Measurements from ENCODE around the gene CALM1.

CALM1 gene

GRCh38 chr14:90443161-90444076 lies 46.6 kb downstream of the CALM1 start:
- H3K27ac ChIP-seq, result no peak overlapping the region
- TF ChIP-seq, protein P1, sequence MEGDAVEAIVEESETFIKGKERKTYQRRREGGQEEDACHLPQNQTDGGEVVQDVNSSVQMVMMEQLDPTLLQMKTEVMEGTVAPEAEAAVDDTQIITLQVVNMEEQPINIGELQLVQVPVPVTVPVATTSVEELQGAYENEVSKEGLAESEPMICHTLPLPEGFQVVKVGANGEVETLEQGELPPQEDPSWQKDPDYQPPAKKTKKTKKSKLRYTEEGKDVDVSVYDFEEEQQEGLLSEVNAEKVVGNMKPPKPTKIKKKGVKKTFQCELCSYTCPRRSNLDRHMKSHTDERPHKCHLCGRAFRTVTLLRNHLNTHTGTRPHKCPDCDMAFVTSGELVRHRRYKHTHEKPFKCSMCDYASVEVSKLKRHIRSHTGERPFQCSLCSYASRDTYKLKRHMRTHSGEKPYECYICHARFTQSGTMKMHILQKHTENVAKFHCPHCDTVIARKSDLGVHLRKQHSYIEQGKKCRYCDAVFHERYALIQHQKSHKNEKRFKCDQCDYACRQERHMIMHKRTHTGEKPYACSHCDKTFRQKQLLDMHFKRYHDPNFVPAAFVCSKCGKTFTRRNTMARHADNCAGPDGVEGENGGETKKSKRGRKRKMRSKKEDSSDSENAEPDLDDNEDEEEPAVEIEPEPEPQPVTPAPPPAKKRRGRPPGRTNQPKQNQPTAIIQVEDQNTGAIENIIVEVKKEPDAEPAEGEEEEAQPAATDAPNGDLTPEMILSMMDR (IDR thresholded peaks at IDR 0.05), result no peak
- TF ChIP-seq ZFX (IDR thresholded peaks at IDR 0.05; ENCODE audit: borderline replicate concordance), result no peak

GRCh38 chr14:90444077-90444696 lies 47.4 kb downstream of the CALM1 start:
- no peak overlapping the region for H3K27ac ChIP-seq
- TF ChIP-seq ZFX (IDR thresholded peaks at IDR 0.05; ENCODE audit: borderline replicate concordance), result no peak
- TF ChIP-seq, protein P1 (IDR thresholded peaks at IDR 0.05), result no peak

GRCh38 chr14:90445011-90445410 lies 48.2 kb downstream of the CALM1 start:
- H3K27ac ChIP-seq, result no peak overlapping the region
- TF ChIP-seq, protein P1 (IDR thresholded peaks at IDR 0.05), result no peak
- TF ChIP-seq ZFX (IDR thresholded peaks at IDR 0.05; ENCODE audit: borderline replicate concordance), result no peak

DNA sequence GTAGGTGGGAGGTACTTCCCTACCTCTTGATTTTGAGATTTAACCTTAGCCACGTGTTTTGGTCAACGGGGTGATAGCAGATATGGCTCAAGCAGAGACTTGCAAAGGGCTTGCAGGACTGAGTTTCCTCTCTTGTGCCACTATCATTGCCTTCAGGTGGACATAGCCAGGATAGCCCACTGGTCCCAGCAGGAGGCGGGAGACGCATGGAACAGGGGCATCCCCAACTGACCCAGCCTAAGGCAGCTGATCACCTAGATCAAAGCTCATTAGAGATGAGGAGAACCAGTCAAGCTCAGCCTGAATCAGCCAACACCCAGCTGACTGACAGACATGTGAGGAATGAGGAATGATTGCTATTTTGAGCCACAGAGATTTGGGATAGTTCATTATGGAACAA lies 49.6 kb downstream of the CALM1 start:
- H3K27ac ChIP-seq, result no peak overlapping the region
- TF ChIP-seq, protein P1 (IDR thresholded peaks at IDR 0.05), result no peak
- no peak for TF ChIP-seq ZFX (IDR thresholded peaks at IDR 0.05; ENCODE audit: borderline replicate concordance)

DNA sequence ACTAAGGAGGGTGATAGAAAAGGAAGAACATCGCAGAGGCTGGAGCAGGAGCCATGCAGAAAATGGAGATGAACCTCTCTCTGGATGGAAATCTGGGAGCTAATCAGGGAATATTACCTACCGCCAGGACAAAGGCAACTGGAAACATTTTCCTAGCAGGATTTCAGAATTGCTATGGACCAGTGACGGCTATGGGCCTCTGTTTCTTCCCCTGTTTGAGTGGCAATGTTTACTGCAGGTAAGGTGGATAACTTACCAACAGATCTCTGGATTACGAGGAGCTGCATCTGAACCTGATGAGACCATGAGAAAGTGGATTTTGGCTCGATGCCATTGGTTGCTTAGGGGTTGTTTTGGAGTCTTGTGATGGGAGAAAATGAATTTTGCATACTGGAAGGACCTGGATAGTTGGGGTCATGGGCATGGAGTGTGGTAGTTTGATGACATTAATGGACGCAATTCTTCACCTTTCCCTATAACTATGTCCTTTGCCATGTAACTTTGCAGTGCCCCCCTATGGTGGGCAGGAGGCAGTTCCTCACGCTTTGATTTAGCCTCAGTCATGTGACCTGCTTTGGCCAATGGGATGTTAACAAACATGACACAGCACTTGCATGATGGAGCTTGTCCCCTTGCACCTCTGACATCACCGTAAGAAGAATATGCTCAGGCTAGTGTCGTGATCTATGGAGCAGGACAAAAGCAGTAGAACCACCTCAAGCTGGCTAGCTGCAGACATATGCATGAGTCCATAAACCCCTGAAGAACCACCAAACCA lies 51.1 kb downstream of the CALM1 start:
- TF ChIP-seq, protein P1 (IDR thresholded peaks at IDR 0.05), result no peak
- no peak for TF ChIP-seq ZFX (IDR thresholded peaks at IDR 0.05; ENCODE audit: borderline replicate concordance)
- no peak overlapping the region for H3K27ac ChIP-seq

- TF ChIP-seq, protein P1 (IDR thresholded peaks at IDR 0.05), result no peak
- no peak for TF ChIP-seq ZFX (IDR thresholded peaks at IDR 0.05; ENCODE audit: borderline replicate concordance)
- no peak overlapping the region for H3K27ac ChIP-seq
Observed at GRCh38 chr14:90449411-90449810, 52.6 kb downstream of the CALM1 start.
